SJCRH30 (cell line): ENCODE results near the gene GPR139. TPM values are rescaled to one million over a fixed set of nuclear protein-coding genes. Genes with fewer than 3 reads are reported as not detected.

Experiments
- total RNA-seq: library from RNA; depleted of rRNA; stranded (reverse); fragments of >200 nt; shearing (Covaris generic); gene quantifications from 2 replicates; pipeline ENCODE4 v1.2.3, GENCODE V29; 2014; rRNA removed

The GPR139 gene
- total RNA-seq, 1 experiment from 2014 or later = not detected

Other genes starting within 250 kb of the GPR139 start
- 7.1 and 7.8 TPM in 2 replicates for gene GPRC5B, start 189.0 kb downstream of the GPR139 start, total RNA-seq